Measurements from ENCODE around the gene TOP3B.

- no peak for TF ChIP-seq CTCF (IDR thresholded peaks at IDR 0.05; ENCODE audit: low read length)
- TF ChIP-seq EZH2 (optimal IDR thresholded peaks at IDR 0.05; ENCODE audit: low read depth, low read length), result no peak
- TF ChIP-seq EZH2phosphoT487 (IDR thresholded peaks at IDR 0.05; ENCODE audit: low read length), result no peak
These were observed 43.7 kb upstream of the TOP3B start for GRCh38 chr22:22026157-22026831.
